Endothelial cell of umbilical vein (primary cell): Measurements from ENCODE around the gene ARMC7. TPM values are rescaled to one million over a fixed set of nuclear protein-coding genes. Genes with fewer than 3 reads are reported as not detected.

Experiments
- BruUV-seq: library from RNA; stranded (reverse); fragments of 400-500 nt; replicated peaks from 2 replicates; lab custom pipeline; 2021; lab: Mats Ljungman, UMichigan
- CTCF ChIA-PET: fragments of 300-600, 350-600 bp; sonication (Branson Sonifier 250); formaldehyde crosslinking; loops from one replicate; lab custom pipeline; 2021; ENCODE audit warnings: antibody characterized with exemption, inconsistent platforms; lab: Charles Lee
- POLR2A ChIA-PET: fragments of 300-600, 350-600 bp; sonication (Branson Sonifier 250); formaldehyde crosslinking; loops from one replicate; lab custom pipeline; 2021; ENCODE audit warnings: antibody characterized with exemption, inconsistent platforms; lab: Charles Lee
- DNase-seq: peaks from one replicate; pipeline ENCODE4 v3.0.0-alpha.2; 2011; ENCODE audit warnings: low read depth, low spot score
- FAIRE-seq: peaks from 2 replicates; lab custom pipeline; 2011; peaks lifted over from hg19 to GRCh38; lab: Jason Lieb, UNC
- H2AFZ ChIP-seq: 2 replicates; pipeline ENCODE4 v1.6.0; 2012; ENCODE audit warnings: low read depth, low read length, control low read depth, inconsistent platforms
- H3K27ac ChIP-seq: 2 replicates; pipeline ENCODE4 v1.5.1; 2011; ENCODE audit warnings: low read depth, mild to moderate bottlenecking, control low read depth, low read length, moderate library complexity; ENCODE audit not compliant: insufficient read depth
- H3K27me3 ChIP-seq, 2 experiments: 2 replicates each; pipeline versions ENCODE4 v1.6.0 to v1.6.1; 2011; ENCODE audit warnings: low read length in 2 of 2, mixed read lengths in 1 of 2; ENCODE audit not compliant: control insufficient read depth in 2 of 2, insufficient read depth in 2 of 2
- H3K36me3 ChIP-seq, 2 experiments: 2 replicates in 1 of 2; 3 replicates in 1 of 2; pipeline ENCODE4 v1.5.1; 2011; ENCODE audit warnings: low read length in 2 of 2, mild to moderate bottlenecking in 1 of 2, moderate library complexity in 1 of 2; ENCODE audit not compliant: control insufficient read depth in 2 of 2, insufficient read depth in 2 of 2; ENCODE audit errors: extremely low read depth in 1 of 2
- H3K4me1 ChIP-seq: 3 replicates; pipeline ENCODE4 v1.5.1; 2011; ENCODE audit warnings: mild to moderate bottlenecking, low read length; ENCODE audit not compliant: control insufficient read depth, insufficient read depth; ENCODE audit errors: extremely low read depth
- H3K4me2 ChIP-seq: 2 replicates; pipeline ENCODE4 v1.6.1; 2011; ENCODE audit warnings: low read length, control low read depth, mixed read lengths; ENCODE audit not compliant: insufficient read depth
- H3K4me3 ChIP-seq, 3 experiments: fragments of 200-600 bp in 1 of 3; sonication (generic), shearing (Covaris generic) in 1 of 3; replicated peaks in 1 of 3; 2 replicates each; pipeline ENCODE4 v1.5.1; 2011 to 2016; ENCODE audit warnings: control low read depth in 3 of 3, low read length in 3 of 3, mild to moderate bottlenecking in 2 of 3, inconsistent platforms in 1 of 3, low read depth in 1 of 3, moderate library complexity in 1 of 3; ENCODE audit not compliant: insufficient read depth in 1 of 3
- H3K79me2 ChIP-seq: 2 replicates; pipeline ENCODE4 v1.6.0; 2012; ENCODE audit warnings: low read length, inconsistent platforms; ENCODE audit not compliant: control insufficient read depth, insufficient read depth
- H3K9ac ChIP-seq: replicated peaks from 2 replicates; pipeline ENCODE3; 2011; ENCODE audit warnings: low read length, control low read depth; ENCODE audit not compliant: insufficient read depth; ENCODE audit errors: extremely low read depth
- H3K9me1 ChIP-seq: replicated peaks from 3 replicates; pipeline ENCODE4 v1.6.0; 2011; ENCODE audit warnings: mild to moderate bottlenecking, low read length; ENCODE audit not compliant: control insufficient read depth, insufficient read depth; ENCODE audit errors: extremely low read depth
- H3K9me3 ChIP-seq: replicated peaks from 2 replicates; pipeline ENCODE4 v1.5.1; 2012; ENCODE audit warnings: low read length, inconsistent platforms; ENCODE audit not compliant: control insufficient read depth, insufficient read depth
- H4K20me1 ChIP-seq: replicated peaks from 2 replicates; pipeline ENCODE3; 2011; ENCODE audit warnings: mild to moderate bottlenecking, low read length; ENCODE audit not compliant: control insufficient read depth, insufficient read depth; ENCODE audit errors: extremely low read depth
- EZH2 ChIP-seq: IDR thresholded peaks from 2 replicates; pipeline ENCODE4 v1.6.1; 2012; ENCODE audit warnings: borderline replicate concordance, low read depth, mild to moderate bottlenecking, moderate library complexity, low read length, inconsistent platforms; ENCODE audit not compliant: severe bottlenecking
- FOS ChIP-seq: IDR thresholded peaks from 2 replicates; pipeline ENCODE4 v1.6.1; 2011; ENCODE audit warnings: mild to moderate bottlenecking, low read length, moderate library complexity, borderline replicate concordance; ENCODE audit not compliant: insufficient read depth
- GATA2 ChIP-seq: IDR thresholded peaks from 2 replicates; pipeline ENCODE4 v1.7.0; 2011; ENCODE audit warnings: low read depth, mild to moderate bottlenecking, moderate library complexity, mixed read lengths, low read length; ENCODE audit not compliant: insufficient read length, insufficient read depth
- JUN ChIP-seq: IDR thresholded peaks from 2 replicates; pipeline ENCODE4 v1.6.1; 2011; ENCODE audit warnings: borderline replicate concordance, low read depth; ENCODE audit not compliant: insufficient read length, insufficient read depth
- MYC ChIP-seq: IDR thresholded peaks from one replicate; pipeline ENCODE4 v1.6.1; 2011; ENCODE audit warnings: mild to moderate bottlenecking, low read depth, low read length
- POLR2A ChIP-seq: IDR thresholded peaks from 2 replicates; pipeline ENCODE4 v1.6.1; 2012; ENCODE audit warnings: low read depth, mild to moderate bottlenecking, control low read depth, low read length
- POLR2AphosphoS5 ChIP-seq: IDR thresholded peaks from 2 replicates; pipeline ENCODE4 v1.6.1; 2012; ENCODE audit warnings: low read depth, mild to moderate bottlenecking, control low read depth, low read length, moderate library complexity; ENCODE audit not compliant: insufficient read depth
- dilution Hi-C: fragments of 300-500 bp; cut with MboI; formaldehyde crosslinking; loops from one replicate; pipeline ENCODE4 v1.15.0; 2019; ENCODE audit warnings: low sequenced_read_pairs; ENCODE audit not compliant: extremely low pct_ligation_motif_present
- intact Hi-C: fragments of 100-400 bp; cut with micrococcal nuclease; formaldehyde crosslinking; loops from one replicate; pipeline ENCODE4 v1.10.0; 2022
- polyA plus RNA-seq, 4 experiments: library from polyadenylated mRNA; depleted of rRNA in 3 of 4; stranded (reverse) in 3 of 4; unstranded in 1 of 4; fragments of >200 nt; gene quantifications; 2 replicates each; pipeline versions ENCODE4 v1.2.1 to v1.2.3, GENCODE V29; 2011 to 2012; ENCODE audit warnings: missing spikeins in 1 of 4
- total RNA-seq: library from RNA; stranded (reverse); gene quantifications from 2 replicates; pipeline ENCODE4 v1.2.3, GENCODE V29; 2021
- TF ChIP-seq, protein P1 (sequence below), 2 donors: IDR thresholded peaks; 1 replicate in 1 of 2; 2 replicates in 1 of 2; pipeline ENCODE4 v1.5.1; 2011; ENCODE audit warnings: low read length in 2 of 2, mild to moderate bottlenecking in 2 of 2, moderate library complexity in 2 of 2, control low read depth in 1 of 2, inconsistent platforms in 1 of 2, low read depth in 1 of 2; ENCODE audit not compliant: insufficient read depth in 1 of 2; ENCODE audit errors: extremely low read depth in 1 of 2
- TF ChIP-seq, protein P2 (sequence below): IDR thresholded peaks from 2 replicates; pipeline ENCODE4 v1.6.1; 2011; ENCODE audit not compliant: insufficient read depth, insufficient read length

ARMC7 gene
- total and polyA plus RNA-seq, 2 donors (not counting 3 experiments of a cell fraction or from before 2014, with no cell fraction given) = 11.8 to 15.7 TPM

DNA sequence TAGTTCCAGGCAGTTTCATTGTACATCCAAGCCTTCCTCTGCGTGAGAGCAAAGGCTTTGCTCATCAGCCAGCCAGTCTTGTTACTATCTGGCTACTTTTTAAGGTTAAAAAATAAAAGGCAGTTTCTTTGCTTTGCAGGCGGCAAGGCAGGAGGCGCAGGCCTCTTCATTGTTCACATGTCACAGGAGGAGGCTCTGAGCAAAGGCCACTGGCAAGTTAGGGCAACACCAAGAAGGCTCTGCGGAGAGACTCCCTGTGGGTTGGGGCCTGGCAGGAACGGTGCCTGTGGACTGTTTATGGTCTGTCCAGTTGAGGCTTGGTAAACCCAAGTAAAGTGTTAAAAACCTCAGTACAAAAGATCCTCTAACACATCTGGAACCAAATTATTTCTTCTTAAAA lies 25.7 kb downstream of the ARMC7 start:
- H3K9me1 ChIP-seq = no peaks in the 10 kb centered on the region
- no peak overlapping the region for H3K4me3 ChIP-seq
- CTCF ChIA-PET = interaction anchor here (1.1 to 8.8 kb wide), 2 partner anchors 10 to 21 kb away, joined by 3 to 138 read pairs; no protein-coding TSS in a partner anchor
- intact Hi-C loops = no loop called here
- dilution Hi-C loops = no loop called here
- no peak overlapping the region for H3K4me2 ChIP-seq
- peaks cover 4% of the 10 kb centered on the region for H3K79me2 ChIP-seq
- POLR2A ChIA-PET = no interaction called here
- peaks cover 7 to 10% of the 10 kb centered on the region in 2 experiments for H3K36me3 ChIP-seq
- no peak overlapping the region for H3K27ac ChIP-seq
- H3K27me3 ChIP-seq = no peaks in the 10 kb centered on the region
- DNase-seq (no peak), FAIRE-seq (no peak)
- BruUV-seq = TSS peak; percentile 16
- no peak overlapping the region for H2AFZ ChIP-seq
- no peak for TF ChIP-seq POLR2A
- no peak for TF ChIP-seq POLR2AphosphoS5
- TF ChIP-seq, protein P1, sequence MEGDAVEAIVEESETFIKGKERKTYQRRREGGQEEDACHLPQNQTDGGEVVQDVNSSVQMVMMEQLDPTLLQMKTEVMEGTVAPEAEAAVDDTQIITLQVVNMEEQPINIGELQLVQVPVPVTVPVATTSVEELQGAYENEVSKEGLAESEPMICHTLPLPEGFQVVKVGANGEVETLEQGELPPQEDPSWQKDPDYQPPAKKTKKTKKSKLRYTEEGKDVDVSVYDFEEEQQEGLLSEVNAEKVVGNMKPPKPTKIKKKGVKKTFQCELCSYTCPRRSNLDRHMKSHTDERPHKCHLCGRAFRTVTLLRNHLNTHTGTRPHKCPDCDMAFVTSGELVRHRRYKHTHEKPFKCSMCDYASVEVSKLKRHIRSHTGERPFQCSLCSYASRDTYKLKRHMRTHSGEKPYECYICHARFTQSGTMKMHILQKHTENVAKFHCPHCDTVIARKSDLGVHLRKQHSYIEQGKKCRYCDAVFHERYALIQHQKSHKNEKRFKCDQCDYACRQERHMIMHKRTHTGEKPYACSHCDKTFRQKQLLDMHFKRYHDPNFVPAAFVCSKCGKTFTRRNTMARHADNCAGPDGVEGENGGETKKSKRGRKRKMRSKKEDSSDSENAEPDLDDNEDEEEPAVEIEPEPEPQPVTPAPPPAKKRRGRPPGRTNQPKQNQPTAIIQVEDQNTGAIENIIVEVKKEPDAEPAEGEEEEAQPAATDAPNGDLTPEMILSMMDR (IDR thresholded peaks at IDR 0.05; ENCODE audit: extremely low read depth in 1 of 2, insufficient read depth in 1 of 2, low read depth in 1 of 2, low read length in 2 of 2) = no peak
- TF ChIP-seq JUN = no peak
- TF ChIP-seq, protein P2, sequence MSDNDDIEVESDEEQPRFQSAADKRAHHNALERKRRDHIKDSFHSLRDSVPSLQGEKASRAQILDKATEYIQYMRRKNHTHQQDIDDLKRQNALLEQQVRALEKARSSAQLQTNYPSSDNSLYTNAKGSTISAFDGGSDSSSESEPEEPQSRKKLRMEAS = no peak
- no peak for TF ChIP-seq FOS
- TF ChIP-seq GATA2 = no peak
- no peak for TF ChIP-seq MYC
- no peak for TF ChIP-seq EZH2
- H3K9me3 ChIP-seq = no peaks in the 10 kb centered on the region
- H3K4me1 ChIP-seq = peaks cover 8% of the 10 kb centered on the region
- no peaks in the 10 kb centered on the region for H4K20me1 ChIP-seq
- no peak overlapping the region for H3K9ac ChIP-seq
